Lower leg skin (tissue), 4 donors: ENCODE results near the gene NCOA3. TPM values are rescaled to one million over a fixed set of nuclear protein-coding genes. Genes with fewer than 3 reads are reported as not detected.
A peak's percentile ranks its signal among the peaks of the same experiment; 100 is the strongest.
"Not testable (repeated sequence)": the region's sequence is repeated elsewhere in the genome, so short reads cannot be mapped to it uniquely, and the experiment has no call there.

Source experiments
- DNase-seq, 2 donors: peaks; one replicate each; pipeline ENCODE4 v3.0.0-alpha.2; 2019; ENCODE audit warnings: low spot score in 2 of 2
- H3K4me3 ChIP-seq: fragments of 200-600 bp; sonication (generic); 2 replicates; pipeline ENCODE4 v1.5.1; 2017; ENCODE audit warnings: mild to moderate bottlenecking, low read depth; ENCODE audit not compliant: poor library complexity, severe bottlenecking
- POLR2A ChIP-seq, 2 donors: fragments of 450-650 bp; IDR thresholded peaks; one replicate each; pipeline ENCODE4 v1.6.1; 2016 to 2017; ENCODE audit warnings: antibody characterized with exemption in 2 of 2, mild to moderate bottlenecking in 1 of 2, moderate library complexity in 1 of 2
- WGBS, 2 donors: methylation state at CpG; one replicate each; pipeline ENCODE4 v1.1.5; 2018; 5-methylcytosine and 5-hydroxymethylcytosine counted together
- intact Hi-C: fragments of 100-400 bp; cut with DNase I; formaldehyde crosslinking; loops from one replicate; pipeline ENCODE4 v1.15.0; 2023; ENCODE audit warnings: low total_unique reads
- total RNA-seq, 4 donors: library from RNA; depleted of rRNA; stranded (reverse); fragments of >200 nt; gene quantifications; one replicate each; pipeline ENCODE4 v1.1.0, GENCODE V29; 2016
- TF ChIP-seq, protein P1 (sequence below), 3 donors: fragments of 450-650 bp; IDR thresholded peaks; one replicate each; pipeline ENCODE4 v1.5.1; 2016; ENCODE audit warnings: antibody characterized with exemption in 3 of 3, mild to moderate bottlenecking in 3 of 3, moderate library complexity in 2 of 3

The NCOA3 gene
- total RNA-seq, 4 donors from 2014 or later: 43.6 to 55.0 (median 49.5) TPM

DNA sequence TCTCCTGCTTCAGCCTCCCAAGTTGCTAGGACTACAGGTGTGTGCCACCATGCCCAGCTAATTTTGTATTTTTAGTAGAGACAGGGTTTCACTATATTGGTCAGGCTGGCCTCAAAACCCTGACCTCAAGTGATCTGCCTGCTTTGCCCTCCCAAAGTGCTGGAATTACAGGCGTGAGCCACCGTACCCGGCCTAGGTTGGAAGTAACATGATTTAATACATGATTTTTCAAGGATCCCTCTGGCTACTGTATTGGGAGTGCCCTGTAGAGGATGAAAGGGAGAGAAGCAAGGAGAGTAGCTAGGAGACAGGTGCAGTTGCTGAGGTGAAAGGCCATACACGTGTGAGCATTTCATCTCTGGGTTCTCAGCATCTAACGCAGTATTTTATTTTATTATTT lies 2.6 kb upstream of the NCOA3 start:
- DNase-seq: peak in 1 of 2 donors; percentile 59
- TF ChIP-seq, protein P1, sequence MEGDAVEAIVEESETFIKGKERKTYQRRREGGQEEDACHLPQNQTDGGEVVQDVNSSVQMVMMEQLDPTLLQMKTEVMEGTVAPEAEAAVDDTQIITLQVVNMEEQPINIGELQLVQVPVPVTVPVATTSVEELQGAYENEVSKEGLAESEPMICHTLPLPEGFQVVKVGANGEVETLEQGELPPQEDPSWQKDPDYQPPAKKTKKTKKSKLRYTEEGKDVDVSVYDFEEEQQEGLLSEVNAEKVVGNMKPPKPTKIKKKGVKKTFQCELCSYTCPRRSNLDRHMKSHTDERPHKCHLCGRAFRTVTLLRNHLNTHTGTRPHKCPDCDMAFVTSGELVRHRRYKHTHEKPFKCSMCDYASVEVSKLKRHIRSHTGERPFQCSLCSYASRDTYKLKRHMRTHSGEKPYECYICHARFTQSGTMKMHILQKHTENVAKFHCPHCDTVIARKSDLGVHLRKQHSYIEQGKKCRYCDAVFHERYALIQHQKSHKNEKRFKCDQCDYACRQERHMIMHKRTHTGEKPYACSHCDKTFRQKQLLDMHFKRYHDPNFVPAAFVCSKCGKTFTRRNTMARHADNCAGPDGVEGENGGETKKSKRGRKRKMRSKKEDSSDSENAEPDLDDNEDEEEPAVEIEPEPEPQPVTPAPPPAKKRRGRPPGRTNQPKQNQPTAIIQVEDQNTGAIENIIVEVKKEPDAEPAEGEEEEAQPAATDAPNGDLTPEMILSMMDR (IDR thresholded peaks at IDR 0.05): no peak
- no peak for TF ChIP-seq POLR2A (IDR thresholded peaks at IDR 0.05)
- no peak overlapping the region for H3K4me3 ChIP-seq
- 92 to 97% methylated on average over 5 of the region's 5 CpGs for WGBS, 2 donors
- intact Hi-C loops: no loop called here

DNA sequence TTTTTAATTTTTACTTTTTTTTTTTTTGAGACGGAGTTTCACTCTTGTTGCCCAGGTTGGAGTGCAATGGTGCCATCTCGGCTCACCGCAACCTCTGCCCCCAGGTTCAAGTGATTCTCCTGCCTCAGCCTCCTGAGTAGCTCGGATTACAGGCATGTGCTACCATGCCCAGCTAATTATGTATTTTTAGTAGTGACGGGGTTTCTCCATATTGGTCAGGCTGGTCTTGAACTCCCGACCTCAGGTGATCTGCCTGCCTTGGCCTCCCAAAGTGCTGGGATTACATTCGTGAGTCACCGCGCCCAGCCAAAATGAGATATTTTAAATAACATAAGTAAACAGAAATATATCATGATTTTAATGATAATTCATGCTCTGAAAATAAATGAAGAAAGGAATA lies 1.6 kb upstream of the NCOA3 start:
- intact Hi-C loops, H3K4me3 ChIP-seq, DNase-seq: not testable (repeated sequence)
- 94 to 97% methylated on average over 9 of the region's 9 CpGs for WGBS, 2 donors

GRCh38 chr20:47500554-47500953 lies 1.1 kb upstream of the NCOA3 start:
- TF ChIP-seq POLR2A (IDR thresholded peaks at IDR 0.05): no peak
- TF ChIP-seq, protein P1 (IDR thresholded peaks at IDR 0.05): no peak
- H3K4me3 ChIP-seq: no peak overlapping the region
- intact Hi-C loops: no loop called here
- 55 to 62% methylated on average over 4 of the region's 4 CpGs for WGBS, 2 donors
- no peak for DNase-seq

DNA sequence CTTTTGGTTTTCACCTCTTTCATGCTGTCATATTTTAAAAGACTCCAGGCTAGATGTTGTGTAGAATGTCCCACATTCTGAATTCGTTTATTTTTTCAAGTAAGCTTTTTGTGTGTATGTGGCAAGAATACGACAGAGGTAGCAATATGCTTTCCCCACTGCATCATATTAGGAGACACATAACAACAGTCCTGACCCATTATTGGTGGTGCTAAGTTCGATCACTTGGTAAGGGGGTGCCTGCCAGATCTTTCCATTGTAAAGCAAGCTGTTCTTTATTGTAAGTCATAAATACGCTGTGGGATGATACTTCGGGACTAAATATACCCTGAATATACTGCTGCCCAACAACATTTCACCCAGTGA lies 588 bp upstream of the NCOA3 start:
- DNase-seq: no peak
- 14 to 17% methylated on average over 5 of the region's 5 CpGs for WGBS, 2 donors
- H3K4me3 ChIP-seq: no peak overlapping the region
- TF ChIP-seq, protein P1 (IDR thresholded peaks at IDR 0.05): no peak
- no peak for TF ChIP-seq POLR2A (IDR thresholded peaks at IDR 0.05)
- intact Hi-C loops: no loop called here

DNA sequence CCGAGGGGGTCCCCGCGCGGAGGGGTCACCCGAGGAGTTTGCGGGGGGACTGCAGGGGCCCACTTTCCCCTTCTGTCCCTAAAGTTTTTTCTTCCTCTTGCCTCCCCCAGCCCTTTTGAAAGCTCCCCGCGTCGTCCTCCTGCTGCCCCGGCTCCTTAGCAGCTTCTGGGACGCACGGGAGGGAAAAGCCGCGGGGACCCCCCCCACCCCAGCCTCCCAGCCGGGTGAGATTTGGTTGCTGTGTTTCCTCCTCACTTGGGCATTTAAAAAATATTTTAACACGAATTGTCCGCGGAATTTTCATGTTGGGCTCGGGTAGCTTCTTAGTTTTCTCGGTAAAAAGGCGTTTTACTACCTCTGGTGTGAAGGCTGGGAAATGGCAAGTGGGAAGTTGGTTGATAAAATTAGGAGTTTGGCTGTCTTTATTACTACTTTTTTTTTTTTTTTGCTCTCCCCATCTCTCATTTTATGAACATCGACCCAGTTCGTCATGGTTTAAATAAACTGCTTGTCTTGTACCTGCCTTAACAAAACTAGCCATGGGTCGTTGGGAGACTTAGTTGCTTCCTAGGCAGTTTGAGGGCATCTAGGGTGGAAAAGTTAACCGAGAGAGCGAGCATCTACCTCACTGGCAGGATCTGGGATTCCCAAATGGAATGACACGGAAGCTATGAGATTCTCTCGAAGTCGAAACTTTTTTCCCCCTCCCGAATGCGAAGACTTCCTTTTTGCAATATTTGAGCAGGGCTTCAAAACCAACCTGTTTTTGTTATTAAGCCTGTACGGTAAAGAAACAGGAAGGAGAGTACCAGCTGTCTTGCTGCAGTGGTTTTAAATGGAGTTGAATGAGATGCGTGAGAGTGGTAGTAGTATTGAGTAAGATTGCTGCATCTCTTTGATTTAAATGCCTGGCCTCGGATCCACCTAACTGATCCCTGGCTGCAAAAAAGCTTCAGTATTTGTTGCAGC lies 868 bp downstream of the NCOA3 start:
- TF ChIP-seq POLR2A (IDR thresholded peaks at IDR 0.05): peak in 1 of 2 donors; percentile 17
- TF ChIP-seq, protein P1 (IDR thresholded peaks at IDR 0.05): no peak
- DNase-seq: peak in 1 of 2 donors; percentile 88
- H3K4me3 ChIP-seq: peak overlapping the region; percentile 98
- intact Hi-C loops: no loop called here
- 0 to 1% methylated on average over 34 of the region's 34 CpGs for WGBS, 2 donors

DNA sequence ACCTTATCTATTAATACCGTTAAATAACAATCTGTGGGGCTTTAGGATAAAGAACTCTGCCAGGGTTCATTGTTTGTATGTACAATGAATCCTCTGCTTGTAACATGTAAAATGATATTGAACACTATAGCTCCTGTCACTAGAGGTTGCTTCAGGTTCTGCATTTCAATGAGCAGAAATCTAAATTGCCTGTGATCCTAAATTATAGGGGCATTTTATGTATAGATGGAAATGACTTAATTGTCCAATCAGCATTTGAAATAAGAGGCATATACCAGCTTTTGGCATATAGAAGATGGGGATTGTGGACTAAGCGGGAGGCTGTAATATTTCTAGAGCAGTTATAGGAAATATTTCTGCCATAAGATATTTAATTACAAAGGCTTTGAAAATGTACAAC lies 2.0 kb downstream of the NCOA3 start:
- 45 to 63% methylated on average over 2 of the region's 2 CpGs for WGBS, 2 donors
- H3K4me3 ChIP-seq: no peak overlapping the region
- TF ChIP-seq, protein P1 (IDR thresholded peaks at IDR 0.05): no peak
- no peak for TF ChIP-seq POLR2A (IDR thresholded peaks at IDR 0.05)
- no peak for DNase-seq
- intact Hi-C loops: no loop called here
